LNCAP (cell line): ENCODE measurements around the gene GALNT3.

Experiments used
- TF ChIP-seq, protein P1 (sequence below): fragments of 450-650 bp; IDR thresholded peaks from 2 replicates; pipeline ENCODE4 v1.5.1; 2017; ENCODE audit warnings: mild to moderate bottlenecking

GALNT3 gene

DNA sequence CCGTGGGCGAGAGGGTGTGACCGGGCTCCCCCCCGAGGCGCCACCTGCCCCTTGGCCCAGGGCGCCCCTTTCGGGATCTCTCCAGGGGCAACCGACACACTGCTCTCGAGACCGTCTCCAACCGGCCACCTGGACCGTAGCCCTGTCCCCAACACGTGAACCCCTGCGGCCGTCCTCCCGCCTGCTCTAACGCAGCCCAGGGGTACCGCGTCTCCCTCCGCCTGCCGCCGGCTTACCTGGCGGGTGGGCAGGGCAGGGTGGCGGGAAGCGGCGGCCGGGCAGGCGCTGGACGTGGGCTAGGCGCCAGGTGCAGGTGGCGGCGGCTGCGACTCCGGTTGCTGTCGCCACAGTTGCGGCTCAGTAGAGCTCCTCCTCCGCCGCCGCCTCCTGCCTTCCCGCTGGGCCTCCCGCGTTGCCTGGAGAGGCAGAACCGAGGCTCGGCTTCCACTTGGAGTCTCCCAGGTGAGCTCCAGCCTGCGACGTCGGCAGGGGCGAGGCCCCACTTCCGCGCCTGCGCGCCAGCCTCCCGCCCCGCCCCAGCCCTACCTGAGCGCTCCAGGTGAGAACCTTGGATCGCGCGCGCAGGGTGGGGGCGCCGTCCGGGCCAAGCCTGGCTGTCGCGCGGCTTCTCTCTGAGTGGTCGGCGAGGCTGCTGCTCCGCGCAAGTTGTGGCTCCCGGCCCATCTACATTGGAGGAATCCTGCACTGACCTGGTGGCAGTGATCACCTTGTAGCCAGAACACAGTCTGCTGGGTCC is at the start of gene GALNT3:
GALNT3 (minus strand) TSS at position 469 of the 757 bp plus-strand sequence. CDS start 23,547 bp downstream, outside the sequence.
- TF ChIP-seq, protein P1, sequence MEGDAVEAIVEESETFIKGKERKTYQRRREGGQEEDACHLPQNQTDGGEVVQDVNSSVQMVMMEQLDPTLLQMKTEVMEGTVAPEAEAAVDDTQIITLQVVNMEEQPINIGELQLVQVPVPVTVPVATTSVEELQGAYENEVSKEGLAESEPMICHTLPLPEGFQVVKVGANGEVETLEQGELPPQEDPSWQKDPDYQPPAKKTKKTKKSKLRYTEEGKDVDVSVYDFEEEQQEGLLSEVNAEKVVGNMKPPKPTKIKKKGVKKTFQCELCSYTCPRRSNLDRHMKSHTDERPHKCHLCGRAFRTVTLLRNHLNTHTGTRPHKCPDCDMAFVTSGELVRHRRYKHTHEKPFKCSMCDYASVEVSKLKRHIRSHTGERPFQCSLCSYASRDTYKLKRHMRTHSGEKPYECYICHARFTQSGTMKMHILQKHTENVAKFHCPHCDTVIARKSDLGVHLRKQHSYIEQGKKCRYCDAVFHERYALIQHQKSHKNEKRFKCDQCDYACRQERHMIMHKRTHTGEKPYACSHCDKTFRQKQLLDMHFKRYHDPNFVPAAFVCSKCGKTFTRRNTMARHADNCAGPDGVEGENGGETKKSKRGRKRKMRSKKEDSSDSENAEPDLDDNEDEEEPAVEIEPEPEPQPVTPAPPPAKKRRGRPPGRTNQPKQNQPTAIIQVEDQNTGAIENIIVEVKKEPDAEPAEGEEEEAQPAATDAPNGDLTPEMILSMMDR = no peak

DNA sequence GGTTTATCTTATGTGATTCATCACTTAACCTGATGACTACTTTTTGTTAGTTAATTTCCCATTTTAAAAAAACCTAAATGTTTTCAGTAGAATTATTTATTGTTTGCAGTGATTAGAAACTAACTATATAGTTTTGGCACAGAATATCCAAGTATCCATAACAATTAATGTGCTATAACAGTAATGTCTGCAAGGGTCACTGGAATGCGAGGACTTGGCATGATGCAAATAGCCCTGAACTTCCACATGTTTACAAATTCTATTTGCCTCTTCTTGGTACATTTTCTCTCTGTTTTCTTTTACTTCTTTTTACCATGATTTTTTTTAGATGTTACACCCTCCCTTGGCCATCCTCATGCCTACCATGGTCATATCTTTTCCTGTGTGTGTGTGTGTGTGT is 49.3 kb upstream of the GALNT3 start:
- TF ChIP-seq, protein P1 = no peak

DNA sequence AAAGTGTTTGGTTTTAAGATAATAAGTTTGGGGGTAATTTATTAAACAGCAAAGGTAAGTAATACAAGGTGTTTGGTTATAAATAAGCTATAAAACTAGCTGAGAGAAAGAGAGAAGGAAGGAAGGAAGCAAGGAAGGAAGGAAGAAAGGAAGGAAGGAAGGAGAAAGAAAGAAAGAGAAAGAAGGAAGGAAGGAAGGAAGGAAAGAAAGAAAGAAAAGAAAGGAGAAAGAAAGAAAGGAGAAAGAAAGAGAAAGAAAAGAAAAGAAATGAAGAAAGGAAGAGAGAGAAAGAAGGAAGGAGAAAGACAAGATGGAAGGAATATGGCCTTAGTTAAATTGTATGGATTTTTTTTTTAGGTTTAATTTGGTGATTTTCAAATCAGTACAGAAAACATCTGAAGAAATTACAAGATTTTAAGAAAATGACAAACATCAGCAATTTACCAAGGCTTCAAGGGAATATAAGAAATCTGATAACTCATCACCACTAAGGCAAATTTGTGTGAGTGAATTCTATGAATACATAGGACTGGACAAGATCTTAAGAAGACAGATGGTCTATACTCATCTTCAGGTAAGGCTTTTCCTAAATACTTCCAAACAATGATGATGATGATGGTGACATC is 46.4 kb upstream of the GALNT3 start:
- TF ChIP-seq, protein P1 = no peak

DNA sequence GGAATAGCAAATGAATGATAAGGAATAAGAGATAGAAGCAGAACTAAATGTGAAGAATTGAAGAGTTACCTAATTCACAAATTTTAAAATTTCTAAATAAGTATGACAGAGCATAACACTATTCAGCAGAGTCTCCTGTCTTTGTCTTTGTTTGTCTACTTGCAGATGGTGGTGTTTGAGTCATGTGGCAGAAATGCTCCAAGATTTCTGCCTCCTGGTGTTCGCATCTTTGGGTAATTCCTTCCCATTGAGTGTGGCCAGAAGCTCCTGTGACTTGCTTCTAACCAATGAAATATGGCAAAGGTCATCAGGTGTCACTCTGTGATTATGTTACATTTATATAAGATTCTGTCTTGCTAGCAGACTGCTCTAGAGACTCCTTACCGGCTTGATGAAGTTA is 45.6 kb upstream of the GALNT3 start:
- TF ChIP-seq, protein P1 = no peak

DNA sequence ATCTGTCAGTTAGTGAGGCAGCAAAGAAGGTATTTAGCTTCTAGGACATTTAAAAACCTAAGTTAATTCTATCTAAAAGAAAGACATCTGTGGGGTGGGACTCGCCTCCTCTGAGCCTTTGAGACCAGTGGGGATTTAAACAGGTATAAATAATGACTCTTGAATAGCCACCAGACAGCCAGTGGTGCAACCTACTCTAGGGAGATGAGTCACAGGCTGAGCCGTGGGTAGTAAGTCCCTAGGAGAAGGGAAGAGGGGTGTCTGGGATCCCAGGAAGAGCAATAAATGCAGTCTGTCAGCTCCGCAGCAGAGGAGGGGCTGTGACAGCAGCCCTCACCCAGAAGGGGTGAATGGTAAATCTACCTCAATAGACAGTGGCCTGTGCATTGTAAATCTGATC is 43.1 kb upstream of the GALNT3 start:
- TF ChIP-seq, protein P1 = no peak

DNA sequence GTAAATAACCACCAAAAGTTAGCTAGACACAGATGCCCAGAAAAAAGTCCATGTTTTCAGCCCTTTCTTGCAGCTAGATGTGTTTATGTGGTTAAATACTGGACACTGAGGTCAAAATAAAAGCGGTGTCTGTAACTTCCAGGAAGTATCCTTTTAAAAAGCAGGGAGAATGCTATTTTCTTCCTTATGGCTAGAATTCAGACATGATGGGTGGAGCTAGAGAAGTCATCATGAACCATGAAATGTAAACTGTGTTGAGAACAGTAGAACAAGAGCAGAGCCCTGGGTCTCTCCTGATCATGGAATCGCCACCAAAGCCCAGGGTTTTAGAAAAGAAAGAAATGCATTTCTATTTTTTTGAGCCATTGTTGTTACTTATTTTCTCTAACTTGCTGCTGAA is 41.3 kb upstream of the GALNT3 start:
- TF ChIP-seq, protein P1 = no peak

DNA sequence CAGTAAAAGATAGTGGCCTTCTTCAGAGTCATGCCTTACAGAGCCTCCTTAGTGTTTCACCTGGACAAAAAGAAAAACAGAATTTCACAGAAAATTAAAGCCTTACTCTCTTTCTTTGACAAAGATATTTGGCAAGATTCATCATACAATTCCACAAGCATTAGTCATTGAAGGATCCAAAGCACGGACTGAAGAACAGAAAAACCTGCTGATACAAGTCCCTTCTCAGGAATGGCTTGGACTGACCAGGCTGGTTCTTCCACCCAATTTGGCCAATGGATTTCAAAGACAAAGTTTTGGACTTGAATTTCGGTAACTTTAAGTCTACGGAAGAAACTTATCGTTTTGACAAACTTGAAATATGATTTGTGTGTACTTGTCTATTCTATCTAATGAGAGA is 39.1 kb upstream of the GALNT3 start:
- TF ChIP-seq, protein P1 = no peak
